Measurements from ENCODE around the gene MYO1G.

The MYO1G gene

DNA sequence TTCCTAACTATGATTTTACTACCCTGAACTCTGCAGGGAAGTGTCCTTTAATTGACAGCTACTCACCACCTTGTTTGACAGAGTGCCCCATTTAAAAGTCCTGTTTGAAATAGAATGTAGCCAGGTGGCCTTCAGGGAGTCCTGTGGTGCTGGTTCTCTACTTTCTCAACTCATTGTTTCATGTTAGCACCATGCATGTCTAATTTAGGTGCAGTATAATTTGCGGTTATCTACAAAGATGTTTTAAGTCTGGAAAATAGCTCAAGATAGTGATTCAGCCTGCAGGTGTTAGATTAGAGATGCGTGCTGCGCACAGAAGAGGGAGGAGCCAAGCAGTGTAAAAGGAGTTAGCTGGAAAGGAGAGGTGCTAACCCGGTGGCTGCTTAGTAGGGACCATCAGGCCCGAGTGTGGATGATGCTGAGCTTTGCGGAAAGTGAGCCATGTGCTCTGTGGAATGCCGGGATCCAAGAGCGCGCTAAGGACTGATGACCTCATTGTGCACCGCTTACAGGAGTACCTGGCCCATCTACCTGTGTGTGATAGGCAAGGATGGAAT is 22.4 kb upstream of the MYO1G start:
- no peaks in the 10 kb centered on the region for H3K27me3 ChIP-seq (replicated peaks; ENCODE audit: control insufficient read depth, insufficient read depth, low read length)
- peak overlapping the region; percentile 94 for H3K4me3 ChIP-seq (replicated peaks; ENCODE audit: low read depth, low read length)
- peaks cover 1% of the 10 kb centered on the region for H3K36me3 ChIP-seq (ENCODE audit: control insufficient read depth, insufficient read depth, low read length)
- TF ChIP-seq, protein P1, sequence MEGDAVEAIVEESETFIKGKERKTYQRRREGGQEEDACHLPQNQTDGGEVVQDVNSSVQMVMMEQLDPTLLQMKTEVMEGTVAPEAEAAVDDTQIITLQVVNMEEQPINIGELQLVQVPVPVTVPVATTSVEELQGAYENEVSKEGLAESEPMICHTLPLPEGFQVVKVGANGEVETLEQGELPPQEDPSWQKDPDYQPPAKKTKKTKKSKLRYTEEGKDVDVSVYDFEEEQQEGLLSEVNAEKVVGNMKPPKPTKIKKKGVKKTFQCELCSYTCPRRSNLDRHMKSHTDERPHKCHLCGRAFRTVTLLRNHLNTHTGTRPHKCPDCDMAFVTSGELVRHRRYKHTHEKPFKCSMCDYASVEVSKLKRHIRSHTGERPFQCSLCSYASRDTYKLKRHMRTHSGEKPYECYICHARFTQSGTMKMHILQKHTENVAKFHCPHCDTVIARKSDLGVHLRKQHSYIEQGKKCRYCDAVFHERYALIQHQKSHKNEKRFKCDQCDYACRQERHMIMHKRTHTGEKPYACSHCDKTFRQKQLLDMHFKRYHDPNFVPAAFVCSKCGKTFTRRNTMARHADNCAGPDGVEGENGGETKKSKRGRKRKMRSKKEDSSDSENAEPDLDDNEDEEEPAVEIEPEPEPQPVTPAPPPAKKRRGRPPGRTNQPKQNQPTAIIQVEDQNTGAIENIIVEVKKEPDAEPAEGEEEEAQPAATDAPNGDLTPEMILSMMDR (IDR thresholded peaks at IDR 0.05; ENCODE audit: insufficient read depth, low read length, poor library complexity, severe bottlenecking): no peak
- DNase-seq (ENCODE audit: extremely low read depth, insufficient read length): peak; percentile 67

GRCh38 chr7:45000093-45001032 is 21.5 kb upstream of the MYO1G start, which contains the start of gene CCM2:
CCM2 (plus strand) TSS chr7:45000201; CDS start chr7:45000334, 133 bp downstream.
- Histone ChIP-seq H3K27me3 (replicated peaks; ENCODE audit: control insufficient read depth, insufficient read depth, low read length) (no peaks in the 10 kb centered on the region), H3K4me3 (replicated peaks; ENCODE audit: low read depth, low read length) (peak within 1 kb of the TSS; percentile 94), H3K36me3 (ENCODE audit: control insufficient read depth, insufficient read depth, low read length) (no peaks in the 10 kb centered on the region; the same call in 1 of the 2 replicates)
- TF ChIP-seq, protein P1 (IDR thresholded peaks at IDR 0.05; ENCODE audit: insufficient read depth, low read length, poor library complexity, severe bottlenecking): no peak
- DNase-seq (ENCODE audit: extremely low read depth, insufficient read length): peak; percentile 60

GRCh38 chr7:44999245-45000092 is 20.7 kb upstream of the MYO1G start:
- Histone ChIP-seq H3K4me3 (replicated peaks; ENCODE audit: low read depth, low read length) (peak overlapping the region; percentile 80), H3K36me3 (ENCODE audit: control insufficient read depth, insufficient read depth, low read length) (no peaks in the 10 kb centered on the region), H3K27me3 (replicated peaks; ENCODE audit: control insufficient read depth, insufficient read depth, low read length) (no peaks in the 10 kb centered on the region)
- DNase-seq (ENCODE audit: extremely low read depth, insufficient read length): peak; percentile 100
- TF ChIP-seq, protein P1 (IDR thresholded peaks at IDR 0.05; ENCODE audit: insufficient read depth, low read length, poor library complexity, severe bottlenecking): no peak

- H3K4me3 ChIP-seq (replicated peaks; ENCODE audit: low read depth, low read length): peak overlapping the region; percentile 80
- H3K27me3 ChIP-seq (replicated peaks; ENCODE audit: control insufficient read depth, insufficient read depth, low read length): no peaks in the 10 kb centered on the region
- H3K36me3 ChIP-seq (ENCODE audit: control insufficient read depth, insufficient read depth, low read length): no peaks in the 10 kb centered on the region
- TF ChIP-seq, protein P1 (IDR thresholded peaks at IDR 0.05; ENCODE audit: insufficient read depth, low read length, poor library complexity, severe bottlenecking): no peak
- DNase-seq (ENCODE audit: extremely low read depth, insufficient read length): no peak
These were observed 19.5 kb upstream of the MYO1G start for GRCh38 chr7:44998153-44998871.
